Peyer's patch (tissue), 4 donors: ENCODE measurements around the gene GRID2IP.

Experiments
- CTCF ChIP-seq, 6 experiments: fragments of 450-650 bp in 4 of 6; fragments of 200-600 bp in 2 of 6; sonication (generic) in 1 of 6; IDR thresholded peaks; one replicate each; pipeline ENCODE4 v1.5.1; 2017 to 2019; ENCODE audit warnings: antibody characterized with exemption in 6 of 6, mild to moderate bottlenecking in 3 of 6, moderate library complexity in 1 of 6
- POLR2A ChIP-seq, 2 donors: fragments of 450-650 bp; IDR thresholded peaks; one replicate each; pipeline ENCODE4 v1.5.1; 2017; ENCODE audit warnings: antibody characterized with exemption in 2 of 2, mild to moderate bottlenecking in 2 of 2, moderate library complexity in 2 of 2

- TF ChIP-seq CTCF (IDR thresholded peaks at IDR 0.05) (no peak), POLR2A (IDR thresholded peaks at IDR 0.05) (no peak)
Measured at GRCh38 chr7:6451224-6451705, 100.0 kb downstream of the GRID2IP start.
